ENCODE data around the gene MXD3.

- TF ChIP-seq EZH2 (IDR thresholded peaks at IDR 0.05) (no peak), POLR2AphosphoS5 (IDR thresholded peaks at IDR 0.05; ENCODE audit: borderline replicate concordance, low read depth, low read length) (no peak), FOXP2 (optimal IDR thresholded peaks at IDR 0.05; ENCODE audit: control extremely low read depth, extremely low read length, insufficient read depth) (no peak)
These were observed 32.1 kb upstream of the MXD3 start for GRCh38 chr5:177343777-177344176.
